ENCODE data around the gene B3GALT4.

Gene B3GALT4

GRCh38 chr6:33251395-33252012 lies 25.4 kb upstream of the B3GALT4 start:
- Histone ChIP-seq H4K20me1 (ENCODE audit: insufficient read depth, low read length, poor library complexity, severe bottlenecking) (no peaks in the 10 kb centered on the region), H3K36me3 (ENCODE audit: insufficient read depth, low read length) (peaks cover 4% of the 10 kb centered on the region; the same call in 1 of the 2 replicates), H3K4me3 (ENCODE audit: low read length, poor library complexity, severe bottlenecking) (no peak overlapping the region), H3K9me2 (replicated peaks; ENCODE audit: low read depth, low read length) (no peaks in the 10 kb centered on the region), H3K4me1 (ENCODE audit: insufficient read depth, low read length, poor library complexity, severe bottlenecking) (peaks cover 22% of the 10 kb centered on the region), H3F3A (ENCODE audit: low read depth) (0 out of 2 replicates have a peak, but pooled peaks cover 2% of the 10 kb centered on the region), H3K79me2 (ENCODE audit: insufficient read depth, low read length) (peaks cover 13% of the 10 kb centered on the region), H2AFZ (ENCODE audit: low read length) (no peak overlapping the region), H3K9me3 (ENCODE audit: insufficient read depth, low read depth, low read length) (no peaks in the 10 kb centered on the region), H3K9ac (ENCODE audit: low read depth, low read length, poor library complexity, severe bottlenecking) (no peak overlapping the region), H3K4me2 (ENCODE audit: low read depth, low read length, poor library complexity, severe bottlenecking) (no peak overlapping the region), H3K27me3 (ENCODE audit: insufficient read depth, low read length, poor library complexity, severe bottlenecking) (no peaks in the 10 kb centered on the region)
- peak; percentile 30 for TF ChIP-seq CTCF (conservative IDR thresholded peaks at IDR 0.05; ENCODE audit: low read length)
- TF ChIP-seq EZH2phosphoT487 (IDR thresholded peaks at IDR 0.05; ENCODE audit: borderline replicate concordance), result no peak

GRCh38 chr6:33252759-33253158 lies 24.2 kb upstream of the B3GALT4 start:
- H3K79me2 ChIP-seq (ENCODE audit: insufficient read depth, low read length), result peaks cover 13% of the 10 kb centered on the region
- H3K27me3 ChIP-seq (ENCODE audit: insufficient read depth, low read length, poor library complexity, severe bottlenecking), result no peaks in the 10 kb centered on the region
- peaks cover 22% of the 10 kb centered on the region for H3K4me1 ChIP-seq (ENCODE audit: insufficient read depth, low read length, poor library complexity, severe bottlenecking)
- no peak overlapping the region for H3K4me2 ChIP-seq (ENCODE audit: low read depth, low read length, poor library complexity, severe bottlenecking)
- TF ChIP-seq CTCF (conservative IDR thresholded peaks at IDR 0.05; ENCODE audit: low read length) (no peak), EZH2phosphoT487 (IDR thresholded peaks at IDR 0.05; ENCODE audit: borderline replicate concordance) (no peak)
- H3F3A ChIP-seq (ENCODE audit: low read depth), result 0 out of 2 replicates have a peak, but pooled peaks cover 2% of the 10 kb centered on the region
- H3K9me3 ChIP-seq (ENCODE audit: insufficient read depth, low read depth, low read length), result no peaks in the 10 kb centered on the region
- H2AFZ ChIP-seq (ENCODE audit: low read length), result no peak overlapping the region
- H3K4me3 ChIP-seq (ENCODE audit: low read length, poor library complexity, severe bottlenecking), result no peak overlapping the region
- no peaks in the 10 kb centered on the region for H4K20me1 ChIP-seq (ENCODE audit: insufficient read depth, low read length, poor library complexity, severe bottlenecking)
- no peaks in the 10 kb centered on the region for H3K9me2 ChIP-seq (replicated peaks; ENCODE audit: low read depth, low read length)
- peaks cover 4% of the 10 kb centered on the region; the same call in 1 of the 2 replicates for H3K36me3 ChIP-seq (ENCODE audit: insufficient read depth, low read length)
- no peak overlapping the region for H3K9ac ChIP-seq (ENCODE audit: low read depth, low read length, poor library complexity, severe bottlenecking)

- H3K36me3 ChIP-seq (ENCODE audit: insufficient read depth, low read length), result peaks cover 4% of the 10 kb centered on the region; the same call in 1 of the 2 replicates
- no peak overlapping the region for H3K9ac ChIP-seq (ENCODE audit: low read depth, low read length, poor library complexity, severe bottlenecking)
- no peaks in the 10 kb centered on the region for H3K9me2 ChIP-seq (replicated peaks; ENCODE audit: low read depth, low read length)
- peaks cover 13% of the 10 kb centered on the region for H3K79me2 ChIP-seq (ENCODE audit: insufficient read depth, low read length)
- 0 out of 2 replicates have a peak, but pooled peaks cover 2% of the 10 kb centered on the region for H3F3A ChIP-seq (ENCODE audit: low read depth)
- H2AFZ ChIP-seq (ENCODE audit: low read length), result no peak overlapping the region
- peaks cover 12% of the 10 kb centered on the region for H3K4me1 ChIP-seq (ENCODE audit: insufficient read depth, low read length, poor library complexity, severe bottlenecking)
- TF ChIP-seq CTCF (conservative IDR thresholded peaks at IDR 0.05; ENCODE audit: low read length) (no peak), EZH2phosphoT487 (IDR thresholded peaks at IDR 0.05; ENCODE audit: borderline replicate concordance) (no peak)
- no peak overlapping the region for H3K4me3 ChIP-seq (ENCODE audit: low read length, poor library complexity, severe bottlenecking)
- no peaks in the 10 kb centered on the region for H3K9me3 ChIP-seq (ENCODE audit: insufficient read depth, low read depth, low read length)
- no peaks in the 10 kb centered on the region for H3K27me3 ChIP-seq (ENCODE audit: insufficient read depth, low read length, poor library complexity, severe bottlenecking)
- H4K20me1 ChIP-seq (ENCODE audit: insufficient read depth, low read length, poor library complexity, severe bottlenecking), result no peaks in the 10 kb centered on the region
- no peak overlapping the region for H3K4me2 ChIP-seq (ENCODE audit: low read depth, low read length, poor library complexity, severe bottlenecking)
These were observed 22.3 kb upstream of the B3GALT4 start for GRCh38 chr6:33254591-33254990.
